NCI-H146 treated with DMSO at 0.1 percent for 48 hours (cell line): ENCODE measurements around the gene ABCA13.
"Not testable (repeated sequence)": the region's sequence is repeated elsewhere in the genome, so short reads cannot be mapped to it uniquely, and the experiment has no call there.

Experiments
- DNase-seq: peaks from one replicate; lab custom pipeline; 2025; ENCODE audit not compliant: unreplicated experiment; lab: John Stamatoyannopoulos, UW

The ABCA13 gene

GRCh38 chr7:48173313-48173712 is 2.1 kb downstream of the ABCA13 start:
- DNase-seq, result no peak

- DNase-seq, result no peak
Observed at GRCh38 chr7:48173756-48174382, 2.6 kb downstream of the ABCA13 start.

DNA sequence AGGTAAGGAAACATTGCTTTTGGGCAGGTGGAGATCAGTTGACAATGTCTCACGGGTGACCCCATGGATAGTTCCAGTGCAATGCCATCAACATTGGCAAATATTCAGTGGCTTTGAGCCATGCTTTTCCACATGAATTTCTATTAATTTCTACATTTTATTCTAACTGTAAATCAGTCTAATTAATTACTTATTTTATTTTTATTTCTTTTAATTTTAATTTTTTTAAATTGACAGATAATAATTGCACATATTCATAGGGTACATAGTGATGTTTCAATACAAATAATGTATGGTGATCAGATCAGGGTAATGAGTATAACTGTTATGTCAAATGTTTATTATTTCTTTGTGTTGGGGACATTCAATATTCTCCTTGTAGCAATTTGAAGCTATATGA is 3.8 kb downstream of the ABCA13 start:
- no peak for DNase-seq

GRCh38 chr7:48176356-48176893 is 5.2 kb downstream of the ABCA13 start:
- DNase-seq, result no peak

DNA sequence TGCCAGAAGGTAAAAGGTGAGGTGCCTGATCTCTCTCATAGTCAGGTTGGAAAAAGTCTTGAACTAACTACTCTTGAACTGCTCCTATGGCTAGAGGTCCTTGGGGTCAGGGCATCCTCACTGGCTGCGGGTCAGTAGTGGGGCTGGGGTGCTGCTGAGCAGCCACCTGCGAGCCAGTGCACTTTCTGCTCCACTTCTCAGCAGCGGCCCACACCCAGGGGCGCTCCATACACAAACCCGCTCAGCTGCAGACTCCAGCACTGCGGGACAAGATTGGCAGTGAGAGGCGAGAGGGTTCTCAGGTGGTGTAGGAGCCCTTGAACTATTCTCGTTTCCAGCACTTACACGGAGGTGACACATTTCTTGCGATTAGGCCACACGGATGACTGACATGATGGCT is 6.0 kb downstream of the ABCA13 start:
- no peak for DNase-seq

DNA sequence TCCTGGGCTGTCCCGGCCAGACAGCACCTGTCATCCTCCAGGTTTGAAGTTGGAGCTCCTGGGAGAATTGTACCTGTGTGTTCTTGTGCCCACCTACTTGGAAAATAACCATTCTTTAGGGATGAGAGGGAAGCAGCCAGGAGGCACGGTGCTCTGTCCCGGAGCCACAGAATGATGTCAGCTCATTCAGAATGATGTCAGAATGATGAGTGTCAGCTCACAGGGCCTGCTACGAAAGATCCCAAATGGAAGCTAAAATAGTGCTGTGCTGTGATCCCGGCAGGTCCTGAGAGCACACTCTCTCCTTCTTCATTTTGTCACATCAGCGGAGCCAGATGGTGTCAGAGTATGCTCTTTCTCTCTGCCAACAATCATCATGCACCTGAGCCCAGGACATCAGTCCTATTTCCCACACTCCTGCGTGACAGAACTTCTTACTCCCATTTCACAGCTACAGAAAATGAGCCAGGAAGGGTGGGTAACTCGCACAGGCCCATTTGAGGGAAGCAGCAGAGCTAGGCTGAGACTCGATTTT is 8.3 kb downstream of the ABCA13 start:
- DNase-seq, result no peak

GRCh38 chr7:48180981-48181380 is 9.7 kb downstream of the ABCA13 start:
- DNase-seq, result no peak

GRCh38 chr7:48182718-48183369 is 11.6 kb downstream of the ABCA13 start:
- DNase-seq, result no peak

DNA sequence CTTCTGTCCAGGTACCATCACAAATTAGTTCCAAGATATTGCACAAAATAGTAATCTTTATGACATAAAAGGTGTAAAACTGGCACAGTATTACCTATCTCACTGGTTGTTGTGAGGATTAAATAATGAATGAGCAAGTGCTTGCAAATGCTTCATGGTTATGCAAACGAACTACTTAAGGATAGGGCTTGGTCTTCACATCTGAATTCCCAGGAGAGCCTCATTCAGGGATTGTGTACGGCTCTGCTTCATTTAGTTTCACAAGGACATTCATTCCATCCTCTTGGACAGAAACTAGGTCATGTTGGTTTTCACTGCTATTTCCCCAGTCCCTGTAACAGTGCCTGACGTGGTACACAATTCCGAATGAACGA is 12.1 kb downstream of the ABCA13 start:
- no peak for DNase-seq

- DNase-seq, result no peak
Observed at GRCh38 chr7:48183965-48184364, 12.7 kb downstream of the ABCA13 start.

DNA sequence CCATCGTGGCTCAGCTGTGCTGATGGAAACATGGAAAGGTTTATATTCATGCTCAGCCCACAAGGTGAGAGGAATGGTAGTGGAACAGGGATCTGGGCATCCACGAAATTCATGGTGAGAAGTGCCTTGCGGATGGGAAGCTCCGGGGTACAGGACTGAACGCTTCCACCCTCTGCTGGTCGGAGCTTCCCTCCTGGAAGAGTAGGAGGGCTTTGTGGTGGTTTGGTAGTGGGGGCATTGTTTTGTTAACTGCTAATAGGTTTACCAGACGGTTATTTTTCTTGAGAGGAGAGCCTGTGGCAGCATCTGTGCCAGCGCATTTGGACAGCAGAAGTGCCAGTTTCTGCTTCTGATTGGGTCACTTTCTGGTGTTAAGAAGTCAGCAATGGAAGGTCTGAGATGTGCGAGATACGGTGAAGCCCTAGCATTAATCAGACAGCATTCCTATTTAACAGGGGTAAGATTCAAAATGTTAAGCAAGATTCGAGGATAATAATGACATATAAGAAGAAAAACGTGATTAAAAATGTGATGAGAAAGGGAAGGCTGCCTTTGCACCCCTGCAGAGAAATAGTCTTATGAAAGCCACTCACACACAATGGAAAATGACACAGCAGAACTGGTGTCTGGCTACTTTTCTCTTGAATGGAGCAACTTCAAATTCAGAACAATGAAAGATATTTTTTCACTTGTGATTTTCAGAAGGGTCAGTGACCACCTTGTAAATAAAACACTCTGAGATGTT is 17.7 kb downstream of the ABCA13 start:
- no peak for DNase-seq

DNA sequence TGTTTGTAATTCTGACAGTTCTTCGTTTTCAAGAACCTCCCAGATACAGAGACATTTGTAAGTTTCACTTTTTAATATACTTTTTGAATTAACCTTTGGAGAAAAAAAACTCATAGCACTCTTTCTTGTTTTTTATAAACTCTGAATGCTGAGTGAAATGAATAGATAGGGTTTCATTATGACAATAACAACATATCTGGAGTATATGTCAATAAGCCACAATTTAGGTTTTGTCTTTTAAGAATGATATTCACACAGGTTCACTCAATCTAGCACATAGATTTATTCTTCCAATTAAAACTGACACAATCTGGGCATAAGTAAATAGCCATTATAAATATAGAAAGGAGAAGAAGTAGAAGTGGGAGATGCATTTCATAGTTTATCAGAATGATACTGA is 21.7 kb downstream of the ABCA13 start:
- DNase-seq, result no peak

GRCh38 chr7:48193421-48193820 is 22.2 kb downstream of the ABCA13 start:
- DNase-seq, result no peak

GRCh38 chr7:48200946-48201589 is 29.8 kb downstream of the ABCA13 start:
- DNase-seq, result not testable (repeated sequence)

DNA sequence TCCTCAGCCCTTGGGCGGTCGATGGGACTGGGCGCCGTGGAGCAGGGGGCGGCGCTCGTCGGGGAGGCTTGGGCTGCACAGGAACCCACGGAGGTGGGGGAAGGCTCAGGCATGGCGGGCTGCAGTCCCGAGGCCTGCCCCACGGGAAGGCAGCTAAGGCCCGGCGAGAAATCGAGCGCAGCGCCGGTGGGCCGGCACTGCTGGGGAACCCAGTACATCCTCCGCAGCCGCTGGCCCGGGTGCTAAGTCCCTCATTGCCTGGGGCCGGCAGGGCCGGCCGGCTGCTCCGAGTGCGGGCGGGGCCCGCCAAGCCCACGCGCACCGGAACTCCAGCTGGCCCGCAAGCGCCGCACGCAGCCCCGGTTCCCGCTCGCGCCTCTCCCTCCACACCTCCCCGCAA is 31.7 kb downstream of the ABCA13 start:
- DNase-seq, result not testable (repeated sequence)

DNA sequence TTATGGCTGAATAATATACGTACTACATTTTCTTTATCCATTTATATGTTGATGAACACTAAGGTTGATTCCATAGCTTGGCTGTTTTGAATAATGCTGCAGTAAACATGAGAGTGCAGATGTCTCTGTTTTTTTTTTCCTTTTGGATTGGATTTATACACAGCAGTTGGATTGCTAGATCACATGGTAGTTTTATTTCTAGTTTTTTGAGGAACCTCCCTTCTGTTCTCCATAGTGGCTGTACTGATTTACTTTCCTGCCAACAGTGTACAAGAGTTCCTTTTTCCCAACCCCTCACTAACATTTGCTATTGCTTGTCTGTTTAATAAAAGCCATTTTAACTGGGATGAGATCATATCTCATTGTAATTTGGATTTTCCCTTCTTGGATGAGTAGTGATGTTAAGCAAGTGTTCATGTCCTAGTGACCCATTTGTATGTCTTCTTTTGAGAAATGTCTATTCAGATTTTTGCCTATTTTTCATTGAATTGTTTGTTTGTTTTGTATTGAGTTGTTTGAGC is 36.0 kb downstream of the ABCA13 start:
- DNase-seq, result no peak

DNA sequence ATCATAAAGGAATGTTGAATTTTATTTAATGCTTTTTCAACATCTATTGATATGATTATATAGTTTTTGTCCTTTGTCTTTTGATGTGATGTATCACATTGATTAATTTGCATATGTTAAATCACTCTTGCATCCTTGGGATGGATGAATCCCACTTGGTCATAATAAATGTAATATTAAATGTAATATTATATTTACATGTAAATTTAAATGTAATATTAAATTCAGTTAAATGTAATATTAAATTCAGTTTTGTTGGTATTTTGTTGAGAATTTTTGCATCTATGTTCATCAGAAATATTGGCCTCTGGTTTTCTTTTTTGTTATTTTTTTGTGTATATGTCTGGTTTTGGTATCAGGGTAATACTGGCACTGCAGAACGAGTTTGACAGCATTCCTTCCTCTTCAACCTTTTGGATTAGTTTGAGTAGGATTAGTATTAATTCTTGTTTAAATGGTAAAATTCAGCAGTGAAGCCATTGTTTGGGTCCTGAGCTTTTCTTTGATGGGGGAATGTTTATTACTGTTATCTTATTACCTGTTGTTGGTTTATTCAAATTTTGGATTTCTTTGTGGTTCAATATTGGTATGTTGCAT is 37.8 kb downstream of the ABCA13 start:
- DNase-seq, result no peak

GRCh38 chr7:48213226-48213625 is 42.0 kb downstream of the ABCA13 start:
- no peak for DNase-seq

GRCh38 chr7:48217266-48217665 is 46.0 kb downstream of the ABCA13 start:
- no peak for DNase-seq

- DNase-seq, result no peak
Observed at GRCh38 chr7:48217753-48218152, 46.5 kb downstream of the ABCA13 start.

GRCh38 chr7:48224042-48224441 is 52.8 kb downstream of the ABCA13 start:
- DNase-seq, result no peak
